Uterus (tissue), 2 donors: ENCODE results near the gene QPCT.

Experiments used
- POLR2A ChIP-seq, 2 donors: fragments of 450-650 bp; IDR thresholded peaks; one replicate each; pipeline ENCODE4 v1.6.1; 2016; ENCODE audit warnings: antibody characterized with exemption in 2 of 2, mild to moderate bottlenecking in 1 of 2, moderate library complexity in 1 of 2
- TF ChIP-seq, protein P1 (sequence below), 4 experiments: fragments of 200-600 bp in 2 of 4; fragments of 450-650 bp in 2 of 4; sonication (generic) in 2 of 4; IDR thresholded peaks; one replicate each; pipeline ENCODE4 v1.5.1; 2016 to 2019; ENCODE audit warnings: antibody characterized with exemption in 4 of 4, mild to moderate bottlenecking in 2 of 4, moderate library complexity in 1 of 4

DNA sequence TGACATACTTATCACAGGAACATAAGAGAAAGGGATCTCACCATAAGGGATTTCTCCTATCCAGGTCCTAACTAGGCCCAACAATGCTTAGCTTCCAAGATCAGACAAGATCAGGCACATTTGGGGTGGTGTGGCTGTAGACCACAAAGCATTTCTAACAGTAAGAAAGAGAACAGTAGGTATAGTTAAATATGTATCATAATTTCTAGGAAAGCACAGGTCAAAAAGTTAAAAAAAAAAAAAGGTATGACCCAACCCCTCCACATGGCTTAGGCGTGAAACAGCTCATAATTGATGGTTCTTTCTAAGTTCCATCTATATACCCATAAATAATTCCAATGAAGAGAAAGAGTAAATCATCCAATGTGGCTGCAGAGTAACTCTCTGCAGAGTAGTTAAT, 26.7 kb upstream of the QPCT start:
- TF ChIP-seq, protein P1, sequence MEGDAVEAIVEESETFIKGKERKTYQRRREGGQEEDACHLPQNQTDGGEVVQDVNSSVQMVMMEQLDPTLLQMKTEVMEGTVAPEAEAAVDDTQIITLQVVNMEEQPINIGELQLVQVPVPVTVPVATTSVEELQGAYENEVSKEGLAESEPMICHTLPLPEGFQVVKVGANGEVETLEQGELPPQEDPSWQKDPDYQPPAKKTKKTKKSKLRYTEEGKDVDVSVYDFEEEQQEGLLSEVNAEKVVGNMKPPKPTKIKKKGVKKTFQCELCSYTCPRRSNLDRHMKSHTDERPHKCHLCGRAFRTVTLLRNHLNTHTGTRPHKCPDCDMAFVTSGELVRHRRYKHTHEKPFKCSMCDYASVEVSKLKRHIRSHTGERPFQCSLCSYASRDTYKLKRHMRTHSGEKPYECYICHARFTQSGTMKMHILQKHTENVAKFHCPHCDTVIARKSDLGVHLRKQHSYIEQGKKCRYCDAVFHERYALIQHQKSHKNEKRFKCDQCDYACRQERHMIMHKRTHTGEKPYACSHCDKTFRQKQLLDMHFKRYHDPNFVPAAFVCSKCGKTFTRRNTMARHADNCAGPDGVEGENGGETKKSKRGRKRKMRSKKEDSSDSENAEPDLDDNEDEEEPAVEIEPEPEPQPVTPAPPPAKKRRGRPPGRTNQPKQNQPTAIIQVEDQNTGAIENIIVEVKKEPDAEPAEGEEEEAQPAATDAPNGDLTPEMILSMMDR (IDR thresholded peaks at IDR 0.05) = no peak
- no peak for TF ChIP-seq POLR2A (IDR thresholded peaks at IDR 0.05)
